Measurements from ENCODE around the gene WASHC1. TPM values are rescaled to one million over a fixed set of nuclear protein-coding genes. Genes with fewer than 3 reads are reported as not detected.
"Not testable (repeated sequence)": the region's sequence is repeated elsewhere in the genome, so short reads cannot be mapped to it uniquely, and the experiment has no call there.

The WASHC1 gene, protein sequence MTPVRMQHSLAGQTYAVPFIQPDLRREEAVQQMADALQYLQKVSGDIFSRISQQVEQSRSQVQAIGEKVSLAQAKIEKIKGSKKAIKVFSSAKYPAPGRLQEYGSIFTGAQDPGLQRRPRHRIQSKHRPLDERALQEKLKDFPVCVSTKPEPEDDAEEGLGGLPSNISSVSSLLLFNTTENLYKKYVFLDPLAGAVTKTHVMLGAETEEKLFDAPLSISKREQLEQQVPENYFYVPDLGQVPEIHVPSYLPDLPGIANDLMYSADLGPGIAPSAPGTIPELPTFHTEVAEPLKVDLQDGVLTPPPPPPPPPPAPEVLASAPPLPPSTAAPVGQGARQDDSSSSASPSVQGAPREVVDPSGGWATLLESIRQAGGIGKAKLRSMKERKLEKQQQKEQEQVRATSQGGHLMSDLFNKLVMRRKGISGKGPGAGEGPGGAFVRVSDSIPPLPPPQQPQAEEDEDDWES
- total RNA-seq, result 30.9 and 32.8 TPM in 2 replicates
- total RNA-seq (2013), result 14.0 TPM
- 10.9 and 15.2 TPM in 2 replicates for polyA plus RNA-seq
- polyA minus RNA-seq, result 5.1 and 12.1 TPM in 2 replicates

DNA sequence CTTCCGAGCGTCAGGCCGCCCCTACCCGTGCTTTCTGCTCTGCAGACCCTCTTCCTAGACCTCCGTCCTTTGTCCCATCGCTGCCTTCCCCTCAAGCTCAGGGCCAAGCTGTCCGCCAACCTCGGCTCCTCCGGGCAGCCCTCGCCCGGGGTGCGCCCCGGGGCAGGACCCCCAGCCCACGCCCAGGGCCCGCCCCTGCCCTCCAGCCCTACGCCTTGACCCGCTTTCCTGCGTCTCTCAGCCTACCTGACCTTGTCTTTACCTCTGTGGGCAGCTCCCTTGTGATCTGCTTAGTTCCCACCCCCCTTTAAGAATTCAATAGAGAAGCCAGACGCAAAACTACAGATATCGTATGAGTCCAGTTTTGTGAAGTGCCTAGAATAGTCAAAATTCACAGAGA lies at the start of gene WASHC1:
WASHC1 (minus strand) TSS at position 101 of the 400 bp plus-strand sequence. CDS start 4,457 bp downstream, outside the sequence.
- intact Hi-C loops (cut with micrococcal nuclease); H2AFZ ChIP-seq (ENCODE audit: insufficient read depth, low read depth, low read length, poor library complexity, severe bottlenecking); POLR2A ChIA-PET; H3K9me3 ChIP-seq (ENCODE audit: control extremely low read depth in 1 of 3, control insufficient read depth in 2 of 3, insufficient read depth in 1 of 3, low read length in 2 of 3); H3K27ac Mint-ChIP-seq; H3K27me3 ChIP-seq (replicated peaks in 1 of 4; ENCODE audit: control extremely low read depth in 1 of 4, control insufficient read depth in 3 of 4, insufficient read depth in 4 of 4, low read length in 3 of 4); H3K9ac ChIP-seq (ENCODE audit: low read length); H3K4me3 Mint-ChIP-seq; H3K4me1 ChIP-seq (ENCODE audit: control insufficient read depth in 2 of 2, insufficient read depth in 2 of 2, low read length in 2 of 2); H3K79me2 ChIP-seq (ENCODE audit: control insufficient read depth, insufficient read depth, low read length); ATAC-seq (ENCODE audit: low read depth); CTCF ChIA-PET; H4K20me1 ChIP-seq (ENCODE audit: control insufficient read depth, insufficient read depth, low read length, poor library complexity, severe bottlenecking); H3K36me3 ChIP-seq (replicated peaks in 1 of 2; ENCODE audit: control extremely low read depth in 1 of 2, control insufficient read depth in 1 of 2, extremely low read depth in 1 of 2, insufficient read depth in 2 of 2, low read length in 1 of 2); H3K9me3 Mint-ChIP-seq (ENCODE audit: insufficient read depth); H3K27me3 Mint-ChIP-seq; H3K4me2 ChIP-seq (replicated peaks; ENCODE audit: low read depth, low read length, poor library complexity, severe bottlenecking); H3K27ac ChIP-seq (ENCODE audit: low read length in 2 of 2); H3K4me1 Mint-ChIP-seq; DNase-seq: not testable (repeated sequence)
- peak within 1 kb of the TSS in 2 of 5 experiments; percentile 37 to 43 for H3K4me3 ChIP-seq (ENCODE audit: control extremely low read depth in 1 of 5, extremely low read depth in 1 of 5, insufficient read depth in 1 of 5, low read depth in 2 of 5, low read length in 4 of 5)
- WGBS (ENCODE audit: insufficient coverage), result no CpG with 5 or more reads among the region's 20 CpGs

GRCh38 chr9:78333-78732 lies 49.1 kb upstream of the WASHC1 start:
- H3K4me1 Mint-ChIP-seq; intact Hi-C loops (cut with micrococcal nuclease): not testable (repeated sequence)
- no CpG with 5 or more reads among the region's 3 CpGs for WGBS (ENCODE audit: insufficient coverage)

DNA sequence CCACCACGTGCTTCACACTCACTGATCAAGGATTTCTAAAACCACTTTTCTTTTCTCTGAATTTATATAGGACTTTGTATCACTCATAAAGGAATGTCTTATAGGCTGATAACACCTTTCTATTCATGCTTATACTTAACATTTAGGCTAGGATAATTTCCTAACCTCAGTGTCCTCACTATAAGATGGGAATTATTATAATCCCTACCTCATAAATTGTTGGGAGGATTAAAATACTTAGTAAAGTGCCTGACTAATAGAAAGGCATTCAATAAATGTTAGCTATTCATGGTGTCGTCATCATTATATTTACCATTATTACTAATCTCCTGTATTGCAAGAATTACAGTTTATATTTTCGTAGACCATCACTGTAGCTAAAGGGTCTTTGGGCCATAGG lies 47.1 kb upstream of the WASHC1 start:
- H3K79me2 ChIP-seq (ENCODE audit: control insufficient read depth, insufficient read depth, low read length), result not testable (repeated sequence)
- WGBS (ENCODE audit: insufficient coverage), result no CpG with 5 or more reads among the region's 3 CpGs

More at GRCh38 chr9:78333-78732, 49.1 kb upstream of the WASHC1 start:
- H3K79me2 ChIP-seq (ENCODE audit: control insufficient read depth, insufficient read depth, low read length); POLR2A ChIA-PET; H3K27me3 ChIP-seq (replicated peaks in 1 of 4; ENCODE audit: control extremely low read depth in 1 of 4, control insufficient read depth in 3 of 4, insufficient read depth in 4 of 4, low read length in 3 of 4); H2AFZ ChIP-seq (ENCODE audit: insufficient read depth, low read depth, low read length, poor library complexity, severe bottlenecking); H3K36me3 ChIP-seq (replicated peaks in 1 of 2; ENCODE audit: control extremely low read depth in 1 of 2, control insufficient read depth in 1 of 2, extremely low read depth in 1 of 2, insufficient read depth in 2 of 2, low read length in 1 of 2); H3K9ac ChIP-seq (ENCODE audit: low read length); H3K27ac Mint-ChIP-seq; H3K4me2 ChIP-seq (replicated peaks; ENCODE audit: low read depth, low read length, poor library complexity, severe bottlenecking); H3K4me3 ChIP-seq (ENCODE audit: control extremely low read depth in 1 of 5, extremely low read depth in 1 of 5, insufficient read depth in 1 of 5, low read depth in 2 of 5, low read length in 4 of 5); H3K4me1 ChIP-seq (ENCODE audit: control insufficient read depth in 2 of 2, insufficient read depth in 2 of 2, low read length in 2 of 2); H4K20me1 ChIP-seq (ENCODE audit: control insufficient read depth, insufficient read depth, low read length, poor library complexity, severe bottlenecking); ATAC-seq (ENCODE audit: low read depth); DNase-seq; H3K27ac ChIP-seq (ENCODE audit: low read length in 2 of 2); H3K4me3 Mint-ChIP-seq; H3K27me3 Mint-ChIP-seq; CTCF ChIA-PET; H3K9me3 Mint-ChIP-seq (ENCODE audit: insufficient read depth); H3K9me3 ChIP-seq (ENCODE audit: control extremely low read depth in 1 of 3, control insufficient read depth in 2 of 3, insufficient read depth in 1 of 3, low read length in 2 of 3): not testable (repeated sequence)

More for the DNA sequence above, 47.1 kb upstream of the WASHC1 start:
- DNase-seq; H3K9me3 Mint-ChIP-seq (ENCODE audit: insufficient read depth); H3K4me1 Mint-ChIP-seq; H2AFZ ChIP-seq (ENCODE audit: insufficient read depth, low read depth, low read length, poor library complexity, severe bottlenecking); H3K4me1 ChIP-seq (ENCODE audit: control insufficient read depth in 2 of 2, insufficient read depth in 2 of 2, low read length in 2 of 2); H3K4me3 Mint-ChIP-seq; H3K27me3 ChIP-seq (replicated peaks in 1 of 4; ENCODE audit: control extremely low read depth in 1 of 4, control insufficient read depth in 3 of 4, insufficient read depth in 4 of 4, low read length in 3 of 4); H3K9me3 ChIP-seq (ENCODE audit: control extremely low read depth in 1 of 3, control insufficient read depth in 2 of 3, insufficient read depth in 1 of 3, low read length in 2 of 3); H3K4me2 ChIP-seq (replicated peaks; ENCODE audit: low read depth, low read length, poor library complexity, severe bottlenecking); H4K20me1 ChIP-seq (ENCODE audit: control insufficient read depth, insufficient read depth, low read length, poor library complexity, severe bottlenecking); H3K27ac Mint-ChIP-seq; ATAC-seq (ENCODE audit: low read depth); POLR2A ChIA-PET; CTCF ChIA-PET; H3K4me3 ChIP-seq (ENCODE audit: control extremely low read depth in 1 of 5, extremely low read depth in 1 of 5, insufficient read depth in 1 of 5, low read depth in 2 of 5, low read length in 4 of 5); H3K36me3 ChIP-seq (replicated peaks in 1 of 2; ENCODE audit: control extremely low read depth in 1 of 2, control insufficient read depth in 1 of 2, extremely low read depth in 1 of 2, insufficient read depth in 2 of 2, low read length in 1 of 2); intact Hi-C loops (cut with micrococcal nuclease); H3K27ac ChIP-seq (ENCODE audit: low read length in 2 of 2); H3K9ac ChIP-seq (ENCODE audit: low read length): not testable (repeated sequence)
- H3K27me3 Mint-ChIP-seq, result peaks cover 12% of the 10 kb centered on the region

Measured in B cell (primary cell).